IPS-NIHi7 (cell line): ENCODE results near the gene ANKRD62.
"Not testable (repeated sequence)": the region's sequence is repeated elsewhere in the genome, so short reads cannot be mapped to it uniquely, and the experiment has no call there.

Source experiments
- DNase-seq: peaks from one replicate; pipeline ENCODE4 v3.0.0; 2012; ENCODE audit warnings: mixed read lengths; ENCODE audit errors: extremely low spot score

The ANKRD62 gene

GRCh38 chr18:12092398-12093229, 1.0 kb upstream of the ANKRD62 start:
- DNase-seq, result peak; percentile 72

GRCh38 chr18:12098374-12098773, 4.7 kb downstream of the ANKRD62 start:
- no peak for DNase-seq

- no peak for DNase-seq
Observed at GRCh38 chr18:12099160-12099559, 5.5 kb downstream of the ANKRD62 start.

- DNase-seq, result no peak
Observed at GRCh38 chr18:12101266-12101665, 7.6 kb downstream of the ANKRD62 start.

GRCh38 chr18:12102136-12102842, 8.6 kb downstream of the ANKRD62 start:
- DNase-seq, result no peak

GRCh38 chr18:12106471-12106870, 12.8 kb downstream of the ANKRD62 start:
- no peak for DNase-seq

- no peak for DNase-seq
Observed at GRCh38 chr18:12109836-12110235, 16.2 kb downstream of the ANKRD62 start.

GRCh38 chr18:12113999-12114646, 20.5 kb downstream of the ANKRD62 start:
- no peak for DNase-seq

GRCh38 chr18:12119358-12119757, 25.7 kb downstream of the ANKRD62 start:
- no peak for DNase-seq

GRCh38 chr18:12121175-12122042, 27.8 kb downstream of the ANKRD62 start:
- peak; percentile 34 for DNase-seq

- not testable (repeated sequence) for DNase-seq
Observed at GRCh38 chr18:12122043-12122389, 28.4 kb downstream of the ANKRD62 start.

GRCh38 chr18:12127647-12128046, 34.0 kb downstream of the ANKRD62 start:
- not testable (repeated sequence) for DNase-seq

GRCh38 chr18:12138831-12139230, 45.2 kb downstream of the ANKRD62 start:
- DNase-seq, result not testable (repeated sequence)

GRCh38 chr18:12140866-12141265, 47.2 kb downstream of the ANKRD62 start:
- not testable (repeated sequence) for DNase-seq

- DNase-seq, result not testable (repeated sequence)
Observed at GRCh38 chr18:12141778-12142177, 48.1 kb downstream of the ANKRD62 start.

- DNase-seq, result not testable (repeated sequence)
Observed at GRCh38 chr18:12149431-12149830, 55.8 kb downstream of the ANKRD62 start.

- DNase-seq, result no peak
Observed at GRCh38 chr18:12154361-12154760, 60.7 kb downstream of the ANKRD62 start.

- no peak for DNase-seq
Observed at GRCh38 chr18:12155996-12156395, 62.4 kb downstream of the ANKRD62 start.

GRCh38 chr18:12159446-12159845, 65.8 kb downstream of the ANKRD62 start:
- DNase-seq, result no peak

- no peak for DNase-seq
Observed at GRCh38 chr18:12162786-12163185, 69.1 kb downstream of the ANKRD62 start.

- DNase-seq, result no peak
Observed at GRCh38 chr18:12165038-12165768, 71.6 kb downstream of the ANKRD62 start.
